ENCODE data around the gene PPIL3. TPM values are rescaled to one million over a fixed set of nuclear protein-coding genes. Genes with fewer than 3 reads are reported as not detected.

PPIL3 gene
- total and polyA plus RNA-seq, 9 of the 15 experiments (the other 6 are each of a cell fraction or from before 2014, with no cell fraction given) = 22.4 to 66.2 (median 49.0) TPM

GRCh38 chr2:200905618-200906296 is 16.9 kb upstream of the PPIL3 start (continued):
- TF ChIP-seq REST (IDR thresholded peaks at IDR 0.05; ENCODE audit: borderline replicate concordance) (peak; percentile 59; the same call in 1 of the 2 replicates), REST (CRISPR knock-in tag; IDR thresholded peaks at IDR 0.05; ENCODE audit: low read depth) (no peak), ZNF274 (IDR thresholded peaks at IDR 0.05; ENCODE audit: borderline replicate concordance, low read depth, low read length) (no peak), TEAD2 (tag; IDR thresholded peaks at IDR 0.05) (no peak), CTCF (IDR thresholded peaks at IDR 0.05 in 2 of 3, conservative IDR thresholded peaks at IDR 0.05 in 1 of 3; ENCODE audit: insufficient read depth in 2 of 3, low read depth in 1 of 3, low read length in 3 of 3) (peak; percentile 58 to 74 (median 73)), ZNF263 (CRISPR knock-in tag; IDR thresholded peaks at IDR 0.05; ENCODE audit: borderline replicate concordance) (no peak), ZNF277 (CRISPR knock-in tag; IDR thresholded peaks at IDR 0.05; ENCODE audit: borderline replicate concordance) (no peak), ARID2 (IDR thresholded peaks at IDR 0.05) (0 out of 2 replicates have a peak, but pooled peaks have one; percentile 36)
- TF ChIP-seq, protein P1, sequence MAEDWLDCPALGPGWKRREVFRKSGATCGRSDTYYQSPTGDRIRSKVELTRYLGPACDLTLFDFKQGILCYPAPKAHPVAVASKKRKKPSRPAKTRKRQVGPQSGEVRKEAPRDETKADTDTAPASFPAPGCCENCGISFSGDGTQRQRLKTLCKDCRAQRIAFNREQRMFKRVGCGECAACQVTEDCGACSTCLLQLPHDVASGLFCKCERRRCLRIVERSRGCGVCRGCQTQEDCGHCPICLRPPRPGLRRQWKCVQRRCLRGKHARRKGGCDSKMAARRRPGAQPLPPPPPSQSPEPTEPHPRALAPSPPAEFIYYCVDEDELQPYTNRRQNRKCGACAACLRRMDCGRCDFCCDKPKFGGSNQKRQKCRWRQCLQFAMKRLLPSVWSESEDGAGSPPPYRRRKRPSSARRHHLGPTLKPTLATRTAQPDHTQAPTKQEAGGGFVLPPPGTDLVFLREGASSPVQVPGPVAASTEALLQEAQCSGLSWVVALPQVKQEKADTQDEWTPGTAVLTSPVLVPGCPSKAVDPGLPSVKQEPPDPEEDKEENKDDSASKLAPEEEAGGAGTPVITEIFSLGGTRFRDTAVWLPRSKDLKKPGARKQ (CRISPR knock-in tag; IDR thresholded peaks at IDR 0.05) = no peak
- TF ChIP-seq, protein P2, sequence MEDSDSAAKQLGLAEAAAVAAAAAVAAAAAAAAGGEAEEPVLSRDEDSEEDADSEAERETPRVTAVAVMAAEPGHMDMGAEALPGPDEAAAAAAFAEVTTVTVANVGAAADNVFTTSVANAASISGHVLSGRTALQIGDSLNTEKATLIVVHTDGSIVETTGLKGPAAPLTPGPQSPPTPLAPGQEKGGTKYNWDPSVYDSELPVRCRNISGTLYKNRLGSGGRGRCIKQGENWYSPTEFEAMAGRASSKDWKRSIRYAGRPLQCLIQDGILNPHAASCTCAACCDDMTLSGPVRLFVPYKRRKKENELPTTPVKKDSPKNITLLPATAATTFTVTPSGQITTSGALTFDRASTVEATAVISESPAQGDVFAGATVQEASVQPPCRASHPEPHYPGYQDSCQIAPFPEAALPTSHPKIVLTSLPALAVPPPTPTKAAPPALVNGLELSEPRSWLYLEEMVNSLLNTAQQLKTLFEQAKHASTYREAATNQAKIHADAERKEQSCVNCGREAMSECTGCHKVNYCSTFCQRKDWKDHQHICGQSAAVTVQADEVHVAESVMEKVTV (CRISPR knock-in tag; IDR thresholded peaks at IDR 0.05) = peak; percentile 48; the same call in 1 of the 2 replicates
